PC-3 (cell line): Measurements from ENCODE around the gene RAB6B. TPM values are rescaled to one million over a fixed set of nuclear protein-coding genes. Genes with fewer than 3 reads are reported as not detected.

ENCODE experiments used
- ATAC-seq: fragments of 200-7000 bp; cut with Tn5 transposase; 2 replicates; pipeline ENCODE4 v1.9.1; 2020; ENCODE audit warnings: mild to moderate bottlenecking, moderate library complexity
- BruUV-seq: library from RNA; stranded (reverse); fragments of 400-500 nt; replicated peaks from 2 replicates; lab custom pipeline; 2021; lab: Mats Ljungman, UMichigan
- CTCF ChIA-PET: fragments of 300-600 bp; sonication (Branson Sonifier 250); formaldehyde crosslinking; loops from one replicate; lab custom pipeline; 2022; ENCODE audit warnings: antibody characterized with exemption; lab: Charles Lee
- POLR2A ChIA-PET: fragments of 300-600 bp; sonication (Branson Sonifier 250); formaldehyde crosslinking; loops from one replicate; lab custom pipeline; 2022; ENCODE audit warnings: antibody characterized with exemption; ENCODE audit not compliant: unreplicated experiment; lab: Charles Lee
- DNase-seq: peaks from one replicate; pipeline ENCODE4 v3.0.0-alpha.2; 2015
- H2AFZ ChIP-seq: fragments of 300-600 bp; sonication (generic); 2 replicates; pipeline ENCODE4 v1.6.0; 2016; ENCODE audit warnings: antibody characterized with exemption, low read length
- H3F3A ChIP-seq: fragments of 300-600 bp; sonication (generic); one replicate; pipeline ENCODE4 v1.6.0; 2017; ENCODE audit warnings: antibody characterized with exemption, low read length, control low read depth, mild to moderate bottlenecking; ENCODE audit not compliant: unreplicated experiment
- H3K27ac ChIP-seq: fragments of 300-600 bp; sonication (generic); 2 replicates; pipeline ENCODE4 v1.5.1; 2016; ENCODE audit warnings: mild to moderate bottlenecking, low read length
- H3K27me3 ChIP-seq: fragments of 300-600 bp; sonication (generic); 2 replicates; pipeline ENCODE4 v1.6.1; 2016; ENCODE audit warnings: low read length, mixed read lengths
- H3K36me3 ChIP-seq: fragments of 300-600 bp; sonication (generic); 2 replicates; pipeline ENCODE4 v1.6.1; 2016; ENCODE audit warnings: low read depth, mixed run types, low read length, mixed read lengths
- H3K4me1 ChIP-seq: fragments of 300-600 bp; sonication (generic); 2 replicates; pipeline ENCODE4 v1.5.1; 2016; ENCODE audit warnings: low read length; ENCODE audit not compliant: insufficient read depth
- H3K4me2 ChIP-seq: fragments of 300-600 bp; sonication (generic); 2 replicates; pipeline ENCODE4 v1.6.0; 2016; ENCODE audit warnings: low read length
- H3K4me3 ChIP-seq: fragments of 300-600 bp; sonication (generic); 2 replicates; pipeline ENCODE4 v1.5.1; 2016; ENCODE audit warnings: mild to moderate bottlenecking, low read length, mixed read lengths
- H3K79me2 ChIP-seq: fragments of 300-600 bp; sonication (generic); 2 replicates; pipeline ENCODE4 v1.6.1; 2017; ENCODE audit warnings: low read length, mixed read lengths
- H3K9ac ChIP-seq: fragments of 300-600 bp; sonication (generic); 2 replicates; pipeline ENCODE4 v1.6.0; 2016; ENCODE audit warnings: mild to moderate bottlenecking, low read length
- H3K9me2 ChIP-seq: fragments of 300-600 bp; sonication (generic); replicated peaks from 2 replicates; pipeline ENCODE4 v1.6.1; 2016; ENCODE audit warnings: mixed run types, low read length, mixed read lengths
- H3K9me3 ChIP-seq: fragments of 300-600 bp; sonication (generic); 2 replicates; pipeline ENCODE4 v1.6.1; 2016; ENCODE audit warnings: low read length, mixed read lengths
- H4K20me1 ChIP-seq: fragments of 300-600 bp; sonication (generic); 2 replicates; pipeline ENCODE4 v1.6.1; 2016; ENCODE audit warnings: low read length, mixed read lengths
- CTCF ChIP-seq: fragments of 300-600 bp; sonication (generic); conservative IDR thresholded peaks from 2 replicates; pipeline ENCODE4 v1.5.1; 2017; ENCODE audit warnings: antibody characterized with exemption, low read depth, mild to moderate bottlenecking, low read length
- EZH2 ChIP-seq: fragments of 300-600 bp; sonication (generic); IDR thresholded peaks from one replicate; pipeline ENCODE4 v1.6.1; 2017; ENCODE audit warnings: antibody characterized with exemption, mild to moderate bottlenecking, low read length; ENCODE audit not compliant: unreplicated experiment
- EZH2phosphoT487 ChIP-seq: fragments of 300-600 bp; sonication (generic); IDR thresholded peaks from 2 replicates; pipeline ENCODE4 v1.6.1; 2018; ENCODE audit warnings: mild to moderate bottlenecking, antibody characterized with exemption, low read length, borderline replicate concordance
- intact Hi-C: fragments of 100-400 bp; cut with micrococcal nuclease; formaldehyde crosslinking; loops from 2 replicates; pipeline ENCODE4 v1.9.0; 2023
- total RNA-seq: library from RNA; depleted of rRNA; stranded (reverse); fragments of >200 nt; gene quantifications from 2 replicates; pipeline ENCODE4 v1.2.3, GENCODE V29; 2014

The RAB6B gene
- total RNA-seq, 1 experiment from 2014 or later: 0.22 TPM

GRCh38 chr3:133883641-133884040 lies 12.0 kb downstream of the RAB6B start:
- TF ChIP-seq EZH2phosphoT487 (no peak), CTCF (no peak), EZH2 (no peak)
- POLR2A ChIA-PET: no interaction called here
- no peak overlapping the region for H3K4me3 ChIP-seq
- intact Hi-C loops: no loop called here
- DNase-seq (no peak), ATAC-seq (no peak)
- no peaks in the 10 kb centered on the region for H3K9me2 ChIP-seq
- no peaks in the 10 kb centered on the region for H3K9me3 ChIP-seq
- H3K79me2 ChIP-seq: no peaks in the 10 kb centered on the region
- no peaks in the 10 kb centered on the region for H4K20me1 ChIP-seq
- no peaks in the 10 kb centered on the region for H3K4me1 ChIP-seq
- CTCF ChIA-PET: no interaction called here
- H3F3A ChIP-seq: no peaks in the 10 kb centered on the region
- H3K4me2 ChIP-seq: no peak overlapping the region
- no peaks in the 10 kb centered on the region for H3K36me3 ChIP-seq
- no peaks in the 10 kb centered on the region for H3K27me3 ChIP-seq
- no peak overlapping the region for H3K9ac ChIP-seq
- no peak overlapping the region for H2AFZ ChIP-seq
- no TSS peak for BruUV-seq
- H3K27ac ChIP-seq: no peak overlapping the region

- no peak overlapping the region for H3K9ac ChIP-seq
- ATAC-seq: no peak
- no peaks in the 10 kb centered on the region for H3K27me3 ChIP-seq
- CTCF ChIA-PET: no interaction called here
- H3F3A ChIP-seq: no peaks in the 10 kb centered on the region
- no TSS peak for BruUV-seq
- POLR2A ChIA-PET: no interaction called here
- H3K36me3 ChIP-seq: no peaks in the 10 kb centered on the region
- H3K4me1 ChIP-seq: no peaks in the 10 kb centered on the region
- H3K9me3 ChIP-seq: no peaks in the 10 kb centered on the region
- H4K20me1 ChIP-seq: no peaks in the 10 kb centered on the region
- TF ChIP-seq EZH2 (no peak), CTCF (no peak), EZH2phosphoT487 (no peak)
- H3K79me2 ChIP-seq: no peaks in the 10 kb centered on the region
- H2AFZ ChIP-seq: no peak overlapping the region
- no peak overlapping the region for H3K27ac ChIP-seq
- intact Hi-C loops: no loop called here
- no peaks in the 10 kb centered on the region for H3K9me2 ChIP-seq
- H3K4me2 ChIP-seq: no peak overlapping the region
- H3K4me3 ChIP-seq: no peak overlapping the region
- DNase-seq: no peak
These were observed 12.6 kb downstream of the RAB6B start for GRCh38 chr3:133882986-133883586.

GRCh38 chr3:133881939-133882825 lies 13.5 kb downstream of the RAB6B start:
- POLR2A ChIA-PET: no interaction called here
- H3K4me1 ChIP-seq: no peaks in the 10 kb centered on the region
- H3K9ac ChIP-seq: no peak overlapping the region
- no peaks in the 10 kb centered on the region for H3K9me2 ChIP-seq
- no TSS peak for BruUV-seq
- no peaks in the 10 kb centered on the region for H3K9me3 ChIP-seq
- CTCF ChIA-PET: no interaction called here
- H3F3A ChIP-seq: no peaks in the 10 kb centered on the region
- no peaks in the 10 kb centered on the region for H3K79me2 ChIP-seq
- TF ChIP-seq EZH2phosphoT487: no peak
- TF ChIP-seq EZH2: no peak
- TF ChIP-seq CTCF: no peak
- peak; percentile 8 for DNase-seq
- H4K20me1 ChIP-seq: no peaks in the 10 kb centered on the region
- H3K4me2 ChIP-seq: no peak overlapping the region
- no peak overlapping the region for H3K4me3 ChIP-seq
- intact Hi-C loops: no loop called here
- no peaks in the 10 kb centered on the region for H3K36me3 ChIP-seq
- H2AFZ ChIP-seq: no peak overlapping the region
- H3K27ac ChIP-seq: no peak overlapping the region
- H3K27me3 ChIP-seq: no peaks in the 10 kb centered on the region
- ATAC-seq: no peak
